Prostate gland (tissue), 2 donors: ENCODE data around the gene YPEL3.
A peak's percentile ranks its signal among the peaks of the same experiment; 100 is the strongest.

ENCODE experiments used
- POLR2A ChIP-seq: fragments of 450-650 bp; IDR thresholded peaks from one replicate; pipeline ENCODE4 v1.6.1; 2016; ENCODE audit warnings: antibody characterized with exemption, mild to moderate bottlenecking
- TF ChIP-seq, protein P1 (sequence below), 4 experiments: fragments of 200-600 bp in 2 of 4; fragments of 450-650 bp in 2 of 4; sonication (generic) in 2 of 4; IDR thresholded peaks; 1 replicate in 3 of 4; 2 replicates in 1 of 4; pipeline ENCODE4 v1.5.1; 2016 to 2019; ENCODE audit warnings: antibody characterized with exemption in 4 of 4, mild to moderate bottlenecking in 2 of 4, moderate library complexity in 2 of 4

DNA sequence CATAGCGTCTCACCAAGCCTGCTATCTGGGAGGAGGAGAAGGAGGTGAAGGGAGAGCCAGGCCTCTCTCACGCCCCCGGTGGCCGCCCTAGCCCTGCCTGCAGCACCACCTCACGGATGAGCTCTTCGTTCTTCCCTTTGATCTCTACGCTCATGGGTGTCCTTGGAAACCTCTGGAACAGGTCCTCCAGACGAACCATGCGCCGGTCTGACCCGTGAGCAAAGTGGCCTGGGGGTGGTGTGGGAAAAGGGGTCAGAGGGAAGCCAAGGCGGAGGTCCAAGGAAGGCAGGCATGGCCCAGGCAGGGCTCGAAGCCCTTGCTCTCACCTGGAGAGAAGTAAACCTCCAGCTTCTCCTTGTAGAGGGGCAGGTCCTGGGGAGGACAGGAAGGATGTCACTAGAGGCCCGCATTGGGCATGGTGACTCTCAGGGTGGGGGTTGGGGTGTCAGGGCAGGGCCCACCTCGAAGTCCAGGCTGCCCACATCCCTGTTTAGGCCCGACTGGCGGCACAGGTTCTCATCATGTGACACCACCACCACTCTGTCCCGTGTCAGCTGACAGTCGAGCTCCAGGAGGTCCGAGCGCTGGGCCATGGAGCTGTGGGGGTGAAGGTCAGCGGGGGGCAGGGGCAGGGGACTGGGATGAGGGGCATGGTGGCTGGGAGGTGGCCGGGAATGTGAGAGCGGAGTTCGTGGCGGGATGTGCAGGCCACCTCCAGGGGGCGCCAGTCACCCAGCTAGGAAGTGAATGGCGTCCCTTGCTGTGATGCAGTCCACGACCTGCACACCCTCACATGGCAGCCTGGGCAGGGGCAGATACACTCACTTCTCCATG is 16.4 kb upstream of the YPEL3 start:
- TF ChIP-seq POLR2A: no peak
- TF ChIP-seq, protein P1, sequence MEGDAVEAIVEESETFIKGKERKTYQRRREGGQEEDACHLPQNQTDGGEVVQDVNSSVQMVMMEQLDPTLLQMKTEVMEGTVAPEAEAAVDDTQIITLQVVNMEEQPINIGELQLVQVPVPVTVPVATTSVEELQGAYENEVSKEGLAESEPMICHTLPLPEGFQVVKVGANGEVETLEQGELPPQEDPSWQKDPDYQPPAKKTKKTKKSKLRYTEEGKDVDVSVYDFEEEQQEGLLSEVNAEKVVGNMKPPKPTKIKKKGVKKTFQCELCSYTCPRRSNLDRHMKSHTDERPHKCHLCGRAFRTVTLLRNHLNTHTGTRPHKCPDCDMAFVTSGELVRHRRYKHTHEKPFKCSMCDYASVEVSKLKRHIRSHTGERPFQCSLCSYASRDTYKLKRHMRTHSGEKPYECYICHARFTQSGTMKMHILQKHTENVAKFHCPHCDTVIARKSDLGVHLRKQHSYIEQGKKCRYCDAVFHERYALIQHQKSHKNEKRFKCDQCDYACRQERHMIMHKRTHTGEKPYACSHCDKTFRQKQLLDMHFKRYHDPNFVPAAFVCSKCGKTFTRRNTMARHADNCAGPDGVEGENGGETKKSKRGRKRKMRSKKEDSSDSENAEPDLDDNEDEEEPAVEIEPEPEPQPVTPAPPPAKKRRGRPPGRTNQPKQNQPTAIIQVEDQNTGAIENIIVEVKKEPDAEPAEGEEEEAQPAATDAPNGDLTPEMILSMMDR (IDR thresholded peaks at IDR 0.05): peak in 3 of 4 experiments; percentile 28 to 49 (median 41)
